Activated T-cell treated with anti-CD3 and anti-CD28 coated beads, Interleukin-2, amount 50 U/mL, for 72 hours (primary cell): ENCODE results near the gene NCOA4. TPM values are rescaled to one million over a fixed set of nuclear protein-coding genes. Genes with fewer than 3 reads are reported as not detected.

Source experiments
- ATAC-seq, 2 donors: fragments of 150-1000 bp; cut with Tn5 transposase; replicated peaks in 1 of 2; 2 replicates each; pipeline ENCODE4 v1.10.0; 2021; ENCODE audit warnings: moderate library complexity in 2 of 2, mild to moderate bottlenecking in 1 of 2
- DNase-seq, 2 donors: peaks; one replicate each; pipeline ENCODE4 v3.0.0; 2021 to 2022; ENCODE audit warnings: mixed read lengths in 1 of 2
- H3K27ac Mint-ChIP-seq: one replicate; pipeline ENCODE4 v1.8.0; 2022; ENCODE audit warnings: mild to moderate bottlenecking, moderate library complexity, mixed read lengths
- H3K27me3 Mint-ChIP-seq: one replicate; pipeline ENCODE4 v1.8.0; 2022; ENCODE audit warnings: low read depth, mixed read lengths
- H3K36me3 Mint-ChIP-seq, 2 donors: one replicate each; pipeline ENCODE4 v1.8.0; 2022; ENCODE audit warnings: mixed read lengths in 2 of 2, mild to moderate bottlenecking in 1 of 2; ENCODE audit not compliant: insufficient read depth in 2 of 2
- H3K4me1 Mint-ChIP-seq: one replicate; pipeline ENCODE4 v1.8.0; 2022; ENCODE audit warnings: low read depth, mixed read lengths
- H3K4me3 Mint-ChIP-seq, 2 donors: one replicate each; pipeline ENCODE4 v1.8.0; 2022; ENCODE audit warnings: mild to moderate bottlenecking in 2 of 2, mixed read lengths in 2 of 2, moderate library complexity in 2 of 2
- H3K9me3 Mint-ChIP-seq, 2 donors: one replicate each; pipeline ENCODE4 v1.8.0; 2022; ENCODE audit warnings: mixed read lengths in 2 of 2
- total RNA-seq, 2 donors: library from RNA; stranded (reverse); gene quantifications; one replicate each; pipeline ENCODE4 v1.2.3, GENCODE V29; 2022

NCOA4 gene
- total RNA-seq, 2 donors from 2014 or later = 112 to 144 TPM

GRCh38 chr10:46022978-46023702 is 7.3 kb downstream of the NCOA4 start:
- peaks cover 0 to 4% of the 10 kb centered on the region in 2 donors for H3K36me3 Mint-ChIP-seq
- H3K27me3 Mint-ChIP-seq = no peaks in the 10 kb centered on the region
- peak overlapping the region; percentile 96 for H3K27ac Mint-ChIP-seq
- H3K4me1 Mint-ChIP-seq = peaks cover 89% of the 10 kb centered on the region
- ATAC-seq (peak; percentile 96 to 97), DNase-seq (peak; percentile 87 to 91)
- H3K9me3 Mint-ChIP-seq = no peaks in the 10 kb centered on the region
- H3K4me3 Mint-ChIP-seq = peak overlapping the region; percentile 87 to 89

GRCh38 chr10:46020344-46020657 is 10.1 kb downstream of the NCOA4 start:
- H3K27ac Mint-ChIP-seq = peak overlapping the region; percentile 43
- DNase-seq (no peak), ATAC-seq (no peak)
- H3K27me3 Mint-ChIP-seq = no peaks in the 10 kb centered on the region
- peaks cover 75% of the 10 kb centered on the region for H3K4me1 Mint-ChIP-seq
- H3K4me3 Mint-ChIP-seq = no peak overlapping the region
- no peaks in the 10 kb centered on the region for H3K9me3 Mint-ChIP-seq
- peaks cover 0 to 4% of the 10 kb centered on the region in 2 donors for H3K36me3 Mint-ChIP-seq

DNA sequence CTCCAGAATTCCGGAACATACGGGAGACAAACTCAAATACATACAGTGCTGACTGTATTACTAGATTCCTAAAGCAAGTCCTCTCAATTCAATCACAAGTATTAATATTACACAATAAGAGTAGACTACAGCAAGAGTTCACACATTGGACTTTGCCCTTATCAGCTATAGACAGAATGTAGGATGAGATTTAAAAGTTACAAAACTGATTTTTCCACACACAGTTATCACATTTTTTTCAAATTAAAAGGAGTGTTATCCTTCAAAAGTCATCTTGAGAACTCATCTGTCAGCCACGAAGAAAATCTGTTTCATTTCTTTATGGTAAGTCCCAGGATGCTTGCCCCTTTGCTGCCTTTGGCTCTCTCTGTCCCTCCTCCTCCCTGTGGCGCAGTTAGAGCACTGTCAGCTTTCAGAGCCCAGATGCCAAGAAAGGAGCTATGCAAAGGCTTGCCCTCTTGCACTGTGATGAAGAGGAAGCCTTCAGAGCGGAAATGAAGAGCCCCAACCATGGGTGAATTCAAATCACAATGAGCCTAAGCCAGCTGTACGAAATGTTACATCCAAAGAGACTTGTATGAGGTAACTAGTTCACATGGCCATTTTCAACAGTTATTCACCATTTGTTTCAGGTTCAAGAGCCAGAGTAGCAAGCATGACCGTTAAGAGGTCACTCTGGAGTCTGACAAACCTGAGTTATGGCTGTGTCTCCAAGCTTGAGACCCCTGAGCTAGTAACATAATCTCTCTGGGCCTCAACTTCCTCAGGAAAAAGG is 10.7 kb downstream of the NCOA4 start:
- H3K27me3 Mint-ChIP-seq = no peaks in the 10 kb centered on the region
- DNase-seq = peak in 1 of 2 donors; percentile 7
- no peak for ATAC-seq

DNA sequence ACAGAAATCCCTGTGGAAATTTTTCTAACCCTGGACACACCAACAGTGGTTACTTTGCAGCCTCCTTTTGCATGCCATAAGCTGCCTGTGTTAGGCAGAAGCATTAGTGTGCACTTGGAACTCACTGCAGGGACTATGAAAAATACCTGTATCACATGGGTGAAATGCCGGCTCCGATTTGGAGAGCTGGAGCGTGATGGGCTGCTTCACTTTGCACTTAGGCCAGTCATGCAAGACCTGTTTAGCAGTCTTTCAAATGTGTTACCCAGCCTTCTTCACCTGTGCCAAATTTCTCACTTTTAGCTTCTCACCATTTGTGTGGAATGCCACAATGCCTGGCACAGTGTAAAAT is 11.3 kb downstream of the NCOA4 start:
- DNase-seq (no peak), ATAC-seq (no peak)
- no peak overlapping the region for H3K4me3 Mint-ChIP-seq
- H3K27ac Mint-ChIP-seq = no peak overlapping the region
- H3K27me3 Mint-ChIP-seq = no peaks in the 10 kb centered on the region
- H3K36me3 Mint-ChIP-seq = peaks cover 3 to 12% of the 10 kb centered on the region in 2 donors
- no peaks in the 10 kb centered on the region for H3K9me3 Mint-ChIP-seq
- H3K4me1 Mint-ChIP-seq = peaks cover 75% of the 10 kb centered on the region

More for the DNA sequence above, 10.7 kb downstream of the NCOA4 start:
- Mint-ChIP-seq H3K9me3 (no peaks in the 10 kb centered on the region), H3K4me3 (peak overlapping the region; percentile 31 to 50), H3K36me3 (peaks cover 3 to 6% of the 10 kb centered on the region in 2 donors), H3K27ac (peak overlapping the region; percentile 43), H3K4me1 (peaks cover 76% of the 10 kb centered on the region)

DNA sequence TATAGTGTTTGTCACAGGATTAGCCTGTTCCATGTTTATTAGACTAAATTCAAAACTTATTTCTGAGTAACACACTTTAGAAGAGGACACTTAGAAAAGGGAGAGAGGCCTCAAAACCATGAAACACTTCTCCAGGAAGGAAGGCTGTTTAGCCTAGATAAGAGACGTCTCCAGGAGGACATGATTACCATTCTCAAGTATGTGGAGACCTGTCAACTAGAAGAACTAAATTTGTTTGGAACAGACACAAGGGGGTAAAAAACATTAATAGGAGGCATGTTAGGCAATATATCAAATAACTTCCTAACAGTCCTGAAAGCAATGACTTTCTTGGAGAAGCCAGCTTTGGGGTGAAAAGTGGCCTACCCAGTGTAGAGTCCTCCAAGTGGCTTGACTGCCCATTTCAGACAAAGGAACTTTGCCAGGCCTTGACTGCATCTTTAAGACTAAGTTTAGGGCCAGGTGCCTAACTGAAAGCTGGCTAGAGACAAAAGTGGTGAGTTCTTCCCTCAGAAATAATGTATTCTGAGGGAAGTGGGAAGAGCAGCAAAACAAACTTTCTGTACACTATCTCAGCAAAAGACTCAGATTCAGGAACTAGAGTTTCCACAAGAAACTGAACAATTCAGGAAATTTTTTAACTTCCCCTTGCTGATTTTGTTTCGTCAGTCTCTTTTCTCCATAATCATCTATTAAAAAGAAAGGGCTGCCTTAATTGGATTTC is 11.8 kb downstream of the NCOA4 start:
- Mint-ChIP-seq H3K36me3 (peaks cover 3 to 15% of the 10 kb centered on the region in 2 donors), H3K4me3 (no peak overlapping the region), H3K27ac (peak overlapping the region; percentile 94), H3K27me3 (no peaks in the 10 kb centered on the region), H3K4me1 (peaks cover 69% of the 10 kb centered on the region), H3K9me3 (no peaks in the 10 kb centered on the region)
- ATAC-seq (no peak), DNase-seq (no peak)

DNA sequence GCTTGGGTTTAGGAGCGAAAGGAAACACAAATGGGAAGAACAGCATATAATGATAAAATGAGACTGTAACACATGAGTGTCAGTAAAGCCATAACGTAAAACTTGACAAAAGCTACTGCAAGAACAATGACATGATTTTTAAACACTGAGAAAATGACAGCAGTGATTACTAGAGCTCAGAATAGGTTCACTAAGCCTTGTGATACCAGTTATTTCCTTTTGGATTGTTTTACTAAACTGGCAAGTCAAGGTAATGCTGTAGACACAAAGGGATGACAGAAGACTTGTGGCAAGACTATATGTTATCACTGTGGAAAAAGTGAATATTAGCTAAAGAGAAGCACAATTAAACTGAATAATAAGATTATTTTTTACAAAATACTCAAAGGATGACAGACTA is 12.7 kb downstream of the NCOA4 start:
- no peaks in the 10 kb centered on the region for H3K27me3 Mint-ChIP-seq
- ATAC-seq (no peak), DNase-seq (no peak)
- H3K27ac Mint-ChIP-seq = peak overlapping the region; percentile 94
- no peak overlapping the region for H3K4me3 Mint-ChIP-seq
- peaks cover 60% of the 10 kb centered on the region for H3K4me1 Mint-ChIP-seq
- H3K36me3 Mint-ChIP-seq = peaks cover 3 to 15% of the 10 kb centered on the region in 2 donors
- H3K9me3 Mint-ChIP-seq = no peaks in the 10 kb centered on the region

DNA sequence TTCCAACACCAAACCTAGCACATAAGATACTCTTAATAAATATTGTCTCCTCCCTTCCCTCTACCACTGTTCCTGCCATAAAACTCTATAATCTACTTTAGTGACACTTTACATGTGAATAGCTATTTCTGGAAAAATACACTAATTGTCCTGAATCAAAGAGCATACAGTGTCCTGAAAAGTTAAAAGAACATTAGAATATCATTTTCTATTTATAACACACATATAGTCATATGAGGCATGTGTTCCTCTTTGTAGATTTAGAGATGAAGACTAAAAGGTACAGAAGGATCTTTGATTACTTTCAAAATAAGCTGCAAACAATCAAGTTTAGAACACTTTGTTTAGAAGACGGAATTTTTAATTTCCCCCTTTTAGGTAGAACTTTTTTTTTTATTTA is 13.6 kb downstream of the NCOA4 start:
- H3K36me3 Mint-ChIP-seq = peaks cover 3 to 18% of the 10 kb centered on the region in 2 donors

DNA sequence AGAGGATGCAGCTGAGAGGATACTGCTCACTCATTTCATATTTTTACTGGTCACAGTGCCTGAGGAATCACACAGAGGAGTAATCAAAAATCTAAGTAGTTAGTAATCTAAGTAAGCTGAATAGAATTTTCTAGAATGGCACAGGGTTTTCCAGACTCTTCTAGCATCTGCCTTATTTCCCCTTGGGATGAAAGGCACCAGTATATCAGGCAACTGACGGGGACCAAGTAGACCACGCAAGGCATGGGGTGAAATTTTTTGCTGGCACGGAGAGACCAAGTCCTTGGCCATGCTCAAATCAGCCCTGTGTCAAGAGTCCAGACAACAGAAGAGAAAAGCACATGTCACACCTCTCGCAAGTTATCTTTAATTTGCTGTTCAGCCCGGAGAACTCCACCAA is 14.2 kb downstream of the NCOA4 start:
- no peak overlapping the region for H3K27ac Mint-ChIP-seq
- no peaks in the 10 kb centered on the region for H3K27me3 Mint-ChIP-seq
- H3K36me3 Mint-ChIP-seq = peaks cover 3 to 19% of the 10 kb centered on the region in 2 donors
- DNase-seq = no peak
- no peaks in the 10 kb centered on the region for H3K9me3 Mint-ChIP-seq
- no peak for ATAC-seq
- no peak overlapping the region for H3K4me3 Mint-ChIP-seq
- H3K4me1 Mint-ChIP-seq = peaks cover 46% of the 10 kb centered on the region

More for the DNA sequence above, 13.6 kb downstream of the NCOA4 start:
- H3K9me3 Mint-ChIP-seq = no peaks in the 10 kb centered on the region
- H3K27me3 Mint-ChIP-seq = no peaks in the 10 kb centered on the region
- peak overlapping the region; percentile 80 for H3K27ac Mint-ChIP-seq
- ATAC-seq = no peak
- no peak overlapping the region for H3K4me3 Mint-ChIP-seq
- peaks cover 51% of the 10 kb centered on the region for H3K4me1 Mint-ChIP-seq
- no peak for DNase-seq

DNA sequence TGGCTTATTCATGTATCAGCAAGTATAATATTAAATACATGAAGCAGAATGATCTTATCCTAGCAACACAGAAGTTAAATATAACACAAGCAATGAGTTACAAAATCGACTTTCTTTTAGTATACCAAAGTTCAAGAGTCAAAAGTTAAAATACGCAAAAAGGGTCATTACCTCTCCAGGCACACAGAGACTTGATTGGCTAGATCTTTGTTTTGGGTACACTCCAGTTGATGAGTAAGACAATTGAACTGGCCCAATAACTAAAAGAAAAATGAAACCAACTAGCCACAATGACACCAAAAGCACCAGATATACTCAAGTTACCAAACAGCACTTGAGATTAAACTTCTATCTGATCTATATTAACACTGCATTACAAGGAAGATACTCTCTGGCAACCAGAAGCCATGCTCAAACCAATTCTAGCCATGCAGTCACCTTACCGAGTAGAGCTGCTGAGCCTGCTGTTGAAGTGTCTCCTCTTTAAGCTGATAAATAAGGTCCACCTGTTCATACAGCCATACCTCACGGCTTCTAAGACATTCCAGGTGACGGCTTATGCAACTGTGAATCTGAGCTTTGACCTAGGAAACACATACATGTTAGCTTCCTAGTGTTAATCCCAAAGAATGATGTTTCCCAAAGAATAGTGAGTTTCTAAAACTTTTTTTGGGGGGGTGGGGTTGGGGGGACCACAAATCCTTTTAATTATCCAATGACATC is 15.6 kb downstream of the NCOA4 start:
- Mint-ChIP-seq H3K27ac (peak overlapping the region; percentile 67), H3K4me3 (no peak overlapping the region), H3K4me1 (peaks cover 37% of the 10 kb centered on the region), H3K27me3 (no peaks in the 10 kb centered on the region), H3K36me3 (peaks cover 3 to 19% of the 10 kb centered on the region in 2 donors), H3K9me3 (no peaks in the 10 kb centered on the region)
- ATAC-seq = peak; percentile 29 to 38
- no peak for DNase-seq

DNA sequence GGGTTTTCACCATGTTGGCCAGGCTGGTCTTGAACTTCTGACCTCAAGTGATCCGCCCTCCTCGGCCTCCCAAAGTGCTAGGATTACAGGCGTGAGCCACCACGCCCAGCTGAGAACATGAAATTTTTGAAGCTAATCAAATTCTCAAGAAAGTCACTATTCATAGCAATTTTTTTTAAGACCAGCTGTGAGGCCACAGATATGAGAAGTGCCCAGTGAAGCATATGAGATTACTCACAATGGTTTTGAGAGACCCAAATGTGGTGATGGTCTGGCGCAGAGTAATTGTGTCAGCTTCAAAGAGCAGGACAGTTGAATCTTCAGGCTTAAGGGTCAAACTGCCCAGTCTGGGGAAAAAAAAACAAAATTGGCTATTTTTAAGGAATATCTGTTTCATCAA is 16.2 kb downstream of the NCOA4 start:
- Mint-ChIP-seq H3K9me3 (no peaks in the 10 kb centered on the region), H3K4me1 (peaks cover 31% of the 10 kb centered on the region), H3K4me3 (no peak overlapping the region), H3K36me3 (peaks cover 3 to 19% of the 10 kb centered on the region in 2 donors), H3K27me3 (no peaks in the 10 kb centered on the region), H3K27ac (peak overlapping the region; percentile 65)
- DNase-seq = no peak
- no peak for ATAC-seq

- H3K4me1 Mint-ChIP-seq = peaks cover 18% of the 10 kb centered on the region
- H3K27me3 Mint-ChIP-seq = no peaks in the 10 kb centered on the region
- peak overlapping the region; percentile 63 for H3K27ac Mint-ChIP-seq
- DNase-seq = no peak
- H3K4me3 Mint-ChIP-seq = no peak overlapping the region
- H3K9me3 Mint-ChIP-seq = no peaks in the 10 kb centered on the region
- no peak for ATAC-seq
- H3K36me3 Mint-ChIP-seq = peaks cover 6 to 27% of the 10 kb centered on the region in 2 donors
Measured at GRCh38 chr10:46012746-46013145, 17.7 kb downstream of the NCOA4 start.

DNA sequence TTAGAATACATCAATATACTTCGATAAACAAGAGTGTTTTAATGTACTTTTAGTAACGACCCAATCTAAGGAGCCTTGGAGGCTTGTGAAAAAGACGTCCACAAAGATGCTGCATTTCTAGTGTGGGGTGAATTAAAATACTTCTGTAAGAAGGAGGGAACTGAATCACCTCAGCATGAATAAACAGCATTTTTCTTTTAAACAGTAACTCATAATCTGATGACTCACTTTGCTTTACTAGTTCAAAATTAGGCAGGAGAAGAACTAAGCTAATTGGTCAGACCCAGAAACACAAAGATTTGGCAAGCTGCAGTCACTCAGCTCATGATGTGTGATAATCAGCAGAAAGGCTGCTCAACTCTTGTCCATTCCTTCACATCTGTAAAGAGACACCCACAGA is 24.2 kb downstream of the NCOA4 start:
- Mint-ChIP-seq H3K4me3 (no peak overlapping the region), H3K27ac (peak overlapping the region; percentile 64), H3K27me3 (no peaks in the 10 kb centered on the region), H3K9me3 (no peaks in the 10 kb centered on the region), H3K4me1 (no peaks in the 10 kb centered on the region), H3K36me3 (peaks cover 7 to 18% of the 10 kb centered on the region in 2 donors)
- ATAC-seq = no peak
- DNase-seq = no peak
